GM21786 (cell line): ENCODE results near the gene NR3C2.
"Not testable (repeated sequence)": the region's sequence is repeated elsewhere in the genome, so short reads cannot be mapped to it uniquely, and the experiment has no call there.

Experiments used
- ATAC-seq: cut with Tn5 transposase; IDR thresholded peaks from one replicate; pipeline ENCODE4 v1.9.1; 2021; ENCODE audit not compliant: unreplicated experiment

The NR3C2 gene

GRCh38 chr4:148225639-148226038 is 216.6 kb downstream of the NR3C2 start:
- ATAC-seq: no peak

- ATAC-seq: no peak
These were observed 217.7 kb downstream of the NR3C2 start for GRCh38 chr4:148224476-148224875.

GRCh38 chr4:148222991-148223660 is 219.1 kb downstream of the NR3C2 start:
- ATAC-seq: no peak

- ATAC-seq: peak; percentile 96
These were observed 225.1 kb downstream of the NR3C2 start for GRCh38 chr4:148216866-148217814.

- ATAC-seq: no peak
These were observed 225.9 kb downstream of the NR3C2 start for GRCh38 chr4:148216321-148216720.

- no peak for ATAC-seq
These were observed 227.0 kb downstream of the NR3C2 start for GRCh38 chr4:148215202-148215601.

- ATAC-seq: no peak
These were observed 227.6 kb downstream of the NR3C2 start for GRCh38 chr4:148214529-148215166.

GRCh38 chr4:148211533-148211932 is 230.7 kb downstream of the NR3C2 start:
- ATAC-seq: no peak

- no peak for ATAC-seq
These were observed 231.6 kb downstream of the NR3C2 start for GRCh38 chr4:148210661-148211060.

- ATAC-seq: no peak
These were observed 235.1 kb downstream of the NR3C2 start for GRCh38 chr4:148207068-148207467.

GRCh38 chr4:148205476-148205875 is 236.7 kb downstream of the NR3C2 start:
- no peak for ATAC-seq

GRCh38 chr4:148204892-148205291 is 237.3 kb downstream of the NR3C2 start:
- ATAC-seq: no peak

- no peak for ATAC-seq
These were observed 238.0 kb downstream of the NR3C2 start for GRCh38 chr4:148204171-148204570.

- ATAC-seq: no peak
These were observed 238.9 kb downstream of the NR3C2 start for GRCh38 chr4:148203056-148203898.

- ATAC-seq: no peak
These were observed 241.3 kb downstream of the NR3C2 start for GRCh38 chr4:148200960-148201359.

GRCh38 chr4:148196164-148196563 is 246.1 kb downstream of the NR3C2 start:
- no peak for ATAC-seq

- no peak for ATAC-seq
These were observed 249.7 kb downstream of the NR3C2 start for GRCh38 chr4:148192526-148192925.

- not testable (repeated sequence) for ATAC-seq
These were observed 254.6 kb downstream of the NR3C2 start for GRCh38 chr4:148187454-148188222.

GRCh38 chr4:148184922-148185321 is 257.3 kb downstream of the NR3C2 start:
- no peak for ATAC-seq
